ENCODE measurements around the gene SPECC1. TPM values are rescaled to one million over a fixed set of nuclear protein-coding genes. Genes with fewer than 3 reads are reported as not detected.

Gene SPECC1
- total and polyA plus RNA-seq, 2 of the 13 experiments (the other 11 are each of a cell fraction or from before 2014, with no cell fraction given): 2.3 to 6.9 TPM

DNA sequence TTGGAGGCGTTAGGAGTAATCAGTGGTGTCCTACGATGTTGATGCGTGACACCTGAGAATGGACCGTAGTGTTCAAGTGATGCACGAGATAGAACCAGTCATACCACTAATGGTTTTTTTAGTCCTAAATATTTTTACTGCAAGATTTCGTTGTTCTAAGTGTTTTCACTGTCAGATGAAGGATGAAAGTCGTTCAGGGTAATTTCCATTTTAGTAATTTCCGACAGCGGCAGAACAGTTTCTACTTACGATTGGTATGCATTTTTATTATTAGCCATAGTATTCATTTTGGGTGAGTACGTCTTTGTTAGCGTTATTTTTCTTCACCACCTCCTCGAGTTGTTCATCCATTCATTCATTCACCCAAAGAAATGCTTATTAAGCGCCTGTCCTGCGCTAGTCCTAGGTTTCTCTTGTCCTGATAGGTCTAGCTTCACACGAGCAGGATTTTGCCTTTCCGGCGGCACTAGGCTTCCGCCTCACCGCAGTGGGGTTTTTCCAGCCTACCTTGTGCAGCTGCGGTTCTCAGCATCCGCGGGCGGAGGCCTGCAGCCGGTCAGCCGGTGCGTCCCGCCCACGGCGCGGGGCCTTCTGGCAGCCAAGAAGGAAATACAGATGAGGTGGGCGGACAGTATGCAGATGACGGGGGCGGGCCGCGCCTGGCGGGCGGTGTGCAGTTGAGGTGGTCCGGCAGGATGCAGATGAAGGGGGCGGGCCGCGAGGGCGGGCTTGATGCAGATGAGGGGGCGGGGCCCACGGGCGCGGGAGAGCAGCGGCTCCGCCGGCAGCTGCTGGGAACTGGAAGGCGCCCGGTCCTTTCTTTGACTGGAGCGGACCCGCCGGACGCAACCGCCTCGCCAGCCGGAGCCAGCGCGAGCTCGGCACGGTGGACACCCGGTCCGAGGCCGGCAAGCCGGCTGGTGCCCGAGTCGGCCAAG lies 146.4 kb downstream of the SPECC1 start (continued):
- TF ChIP-seq, protein P1, sequence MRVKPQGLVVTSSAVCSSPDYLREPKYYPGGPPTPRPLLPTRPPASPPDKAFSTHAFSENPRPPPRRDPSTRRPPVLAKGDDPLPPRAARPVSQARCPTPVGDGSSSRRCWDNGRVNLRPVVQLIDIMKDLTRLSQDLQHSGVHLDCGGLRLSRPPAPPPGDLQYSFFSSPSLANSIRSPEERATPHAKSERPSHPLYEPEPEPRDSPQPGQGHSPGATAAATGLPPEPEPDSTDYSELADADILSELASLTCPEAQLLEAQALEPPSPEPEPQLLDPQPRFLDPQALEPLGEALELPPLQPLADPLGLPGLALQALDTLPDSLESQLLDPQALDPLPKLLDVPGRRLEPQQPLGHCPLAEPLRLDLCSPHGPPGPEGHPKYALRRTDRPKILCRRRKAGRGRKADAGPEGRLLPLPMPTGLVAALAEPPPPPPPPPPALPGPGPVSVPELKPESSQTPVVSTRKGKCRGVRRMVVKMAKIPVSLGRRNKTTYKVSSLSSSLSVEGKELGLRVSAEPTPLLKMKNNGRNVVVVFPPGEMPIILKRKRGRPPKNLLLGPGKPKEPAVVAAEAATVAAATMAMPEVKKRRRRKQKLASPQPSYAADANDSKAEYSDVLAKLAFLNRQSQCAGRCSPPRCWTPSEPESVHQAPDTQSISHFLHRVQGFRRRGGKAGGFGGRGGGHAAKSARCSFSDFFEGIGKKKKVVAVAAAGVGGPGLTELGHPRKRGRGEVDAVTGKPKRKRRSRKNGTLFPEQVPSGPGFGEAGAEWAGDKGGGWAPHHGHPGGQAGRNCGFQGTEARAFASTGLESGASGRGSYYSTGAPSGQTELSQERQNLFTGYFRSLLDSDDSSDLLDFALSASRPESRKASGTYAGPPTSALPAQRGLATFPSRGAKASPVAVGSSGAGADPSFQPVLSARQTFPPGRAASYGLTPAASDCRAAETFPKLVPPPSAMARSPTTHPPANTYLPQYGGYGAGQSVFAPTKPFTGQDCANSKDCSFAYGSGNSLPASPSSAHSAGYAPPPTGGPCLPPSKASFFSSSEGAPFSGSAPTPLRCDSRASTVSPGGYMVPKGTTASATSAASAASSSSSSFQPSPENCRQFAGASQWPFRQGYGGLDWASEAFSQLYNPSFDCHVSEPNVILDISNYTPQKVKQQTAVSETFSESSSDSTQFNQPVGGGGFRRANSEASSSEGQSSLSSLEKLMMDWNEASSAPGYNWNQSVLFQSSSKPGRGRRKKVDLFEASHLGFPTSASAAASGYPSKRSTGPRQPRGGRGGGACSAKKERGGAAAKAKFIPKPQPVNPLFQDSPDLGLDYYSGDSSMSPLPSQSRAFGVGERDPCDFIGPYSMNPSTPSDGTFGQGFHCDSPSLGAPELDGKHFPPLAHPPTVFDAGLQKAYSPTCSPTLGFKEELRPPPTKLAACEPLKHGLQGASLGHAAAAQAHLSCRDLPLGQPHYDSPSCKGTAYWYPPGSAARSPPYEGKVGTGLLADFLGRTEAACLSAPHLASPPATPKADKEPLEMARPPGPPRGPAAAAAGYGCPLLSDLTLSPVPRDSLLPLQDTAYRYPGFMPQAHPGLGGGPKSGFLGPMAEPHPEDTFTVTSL (CRISPR knock-in tag; IDR thresholded peaks at IDR 0.05; ENCODE audit: borderline replicate concordance): no peak
- TF ChIP-seq, protein P2, sequence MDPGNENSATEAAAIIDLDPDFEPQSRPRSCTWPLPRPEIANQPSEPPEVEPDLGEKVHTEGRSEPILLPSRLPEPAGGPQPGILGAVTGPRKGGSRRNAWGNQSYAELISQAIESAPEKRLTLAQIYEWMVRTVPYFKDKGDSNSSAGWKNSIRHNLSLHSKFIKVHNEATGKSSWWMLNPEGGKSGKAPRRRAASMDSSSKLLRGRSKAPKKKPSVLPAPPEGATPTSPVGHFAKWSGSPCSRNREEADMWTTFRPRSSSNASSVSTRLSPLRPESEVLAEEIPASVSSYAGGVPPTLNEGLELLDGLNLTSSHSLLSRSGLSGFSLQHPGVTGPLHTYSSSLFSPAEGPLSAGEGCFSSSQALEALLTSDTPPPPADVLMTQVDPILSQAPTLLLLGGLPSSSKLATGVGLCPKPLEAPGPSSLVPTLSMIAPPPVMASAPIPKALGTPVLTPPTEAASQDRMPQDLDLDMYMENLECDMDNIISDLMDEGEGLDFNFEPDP (CRISPR knock-in tag; conservative IDR thresholded peaks at IDR 0.05): no peak
- TF ChIP-seq, protein P3, sequence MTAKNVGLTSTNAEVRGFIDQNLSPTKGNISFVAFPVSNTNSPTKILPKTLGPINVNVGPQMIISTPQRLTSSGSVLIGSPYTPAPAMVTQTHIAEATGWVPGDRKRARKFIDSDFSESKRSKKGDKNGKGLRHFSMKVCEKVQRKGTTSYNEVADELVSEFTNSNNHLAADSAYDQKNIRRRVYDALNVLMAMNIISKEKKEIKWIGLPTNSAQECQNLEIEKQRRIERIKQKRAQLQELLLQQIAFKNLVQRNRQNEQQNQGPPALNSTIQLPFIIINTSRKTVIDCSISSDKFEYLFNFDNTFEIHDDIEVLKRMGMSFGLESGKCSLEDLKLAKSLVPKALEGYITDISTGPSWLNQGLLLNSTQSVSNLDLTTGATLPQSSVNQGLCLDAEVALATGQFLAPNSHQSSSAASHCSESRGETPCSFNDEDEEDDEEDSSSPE (CRISPR knock-in tag; IDR thresholded peaks at IDR 0.05): peak; percentile 29; the same call in 1 of the 2 replicates
- TF ChIP-seq ZNF256 (CRISPR knock-in tag; conservative IDR thresholded peaks at IDR 0.05) (no peak), ATF7-NPFF (CRISPR knock-in tag; IDR thresholded peaks at IDR 0.05; ENCODE audit: low read depth) (peak; percentile 14; the same call in 1 of the 2 replicates), ZNF660 (CRISPR knock-in tag; IDR thresholded peaks at IDR 0.05; ENCODE audit: borderline replicate concordance, low read depth) (no peak)
- TF ChIP-seq, protein P4, sequence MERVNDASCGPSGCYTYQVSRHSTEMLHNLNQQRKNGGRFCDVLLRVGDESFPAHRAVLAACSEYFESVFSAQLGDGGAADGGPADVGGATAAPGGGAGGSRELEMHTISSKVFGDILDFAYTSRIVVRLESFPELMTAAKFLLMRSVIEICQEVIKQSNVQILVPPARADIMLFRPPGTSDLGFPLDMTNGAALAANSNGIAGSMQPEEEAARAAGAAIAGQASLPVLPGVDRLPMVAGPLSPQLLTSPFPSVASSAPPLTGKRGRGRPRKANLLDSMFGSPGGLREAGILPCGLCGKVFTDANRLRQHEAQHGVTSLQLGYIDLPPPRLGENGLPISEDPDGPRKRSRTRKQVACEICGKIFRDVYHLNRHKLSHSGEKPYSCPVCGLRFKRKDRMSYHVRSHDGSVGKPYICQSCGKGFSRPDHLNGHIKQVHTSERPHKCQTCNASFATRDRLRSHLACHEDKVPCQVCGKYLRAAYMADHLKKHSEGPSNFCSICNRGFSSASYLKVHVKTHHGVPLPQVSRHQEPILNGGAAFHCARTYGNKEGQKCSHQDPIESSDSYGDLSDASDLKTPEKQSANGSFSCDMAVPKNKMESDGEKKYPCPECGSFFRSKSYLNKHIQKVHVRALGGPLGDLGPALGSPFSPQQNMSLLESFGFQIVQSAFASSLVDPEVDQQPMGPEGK (CRISPR knock-in tag; IDR thresholded peaks at IDR 0.05): 0 out of 2 replicates have a peak, but pooled peaks have one; percentile 24
- TF ChIP-seq, protein P5, sequence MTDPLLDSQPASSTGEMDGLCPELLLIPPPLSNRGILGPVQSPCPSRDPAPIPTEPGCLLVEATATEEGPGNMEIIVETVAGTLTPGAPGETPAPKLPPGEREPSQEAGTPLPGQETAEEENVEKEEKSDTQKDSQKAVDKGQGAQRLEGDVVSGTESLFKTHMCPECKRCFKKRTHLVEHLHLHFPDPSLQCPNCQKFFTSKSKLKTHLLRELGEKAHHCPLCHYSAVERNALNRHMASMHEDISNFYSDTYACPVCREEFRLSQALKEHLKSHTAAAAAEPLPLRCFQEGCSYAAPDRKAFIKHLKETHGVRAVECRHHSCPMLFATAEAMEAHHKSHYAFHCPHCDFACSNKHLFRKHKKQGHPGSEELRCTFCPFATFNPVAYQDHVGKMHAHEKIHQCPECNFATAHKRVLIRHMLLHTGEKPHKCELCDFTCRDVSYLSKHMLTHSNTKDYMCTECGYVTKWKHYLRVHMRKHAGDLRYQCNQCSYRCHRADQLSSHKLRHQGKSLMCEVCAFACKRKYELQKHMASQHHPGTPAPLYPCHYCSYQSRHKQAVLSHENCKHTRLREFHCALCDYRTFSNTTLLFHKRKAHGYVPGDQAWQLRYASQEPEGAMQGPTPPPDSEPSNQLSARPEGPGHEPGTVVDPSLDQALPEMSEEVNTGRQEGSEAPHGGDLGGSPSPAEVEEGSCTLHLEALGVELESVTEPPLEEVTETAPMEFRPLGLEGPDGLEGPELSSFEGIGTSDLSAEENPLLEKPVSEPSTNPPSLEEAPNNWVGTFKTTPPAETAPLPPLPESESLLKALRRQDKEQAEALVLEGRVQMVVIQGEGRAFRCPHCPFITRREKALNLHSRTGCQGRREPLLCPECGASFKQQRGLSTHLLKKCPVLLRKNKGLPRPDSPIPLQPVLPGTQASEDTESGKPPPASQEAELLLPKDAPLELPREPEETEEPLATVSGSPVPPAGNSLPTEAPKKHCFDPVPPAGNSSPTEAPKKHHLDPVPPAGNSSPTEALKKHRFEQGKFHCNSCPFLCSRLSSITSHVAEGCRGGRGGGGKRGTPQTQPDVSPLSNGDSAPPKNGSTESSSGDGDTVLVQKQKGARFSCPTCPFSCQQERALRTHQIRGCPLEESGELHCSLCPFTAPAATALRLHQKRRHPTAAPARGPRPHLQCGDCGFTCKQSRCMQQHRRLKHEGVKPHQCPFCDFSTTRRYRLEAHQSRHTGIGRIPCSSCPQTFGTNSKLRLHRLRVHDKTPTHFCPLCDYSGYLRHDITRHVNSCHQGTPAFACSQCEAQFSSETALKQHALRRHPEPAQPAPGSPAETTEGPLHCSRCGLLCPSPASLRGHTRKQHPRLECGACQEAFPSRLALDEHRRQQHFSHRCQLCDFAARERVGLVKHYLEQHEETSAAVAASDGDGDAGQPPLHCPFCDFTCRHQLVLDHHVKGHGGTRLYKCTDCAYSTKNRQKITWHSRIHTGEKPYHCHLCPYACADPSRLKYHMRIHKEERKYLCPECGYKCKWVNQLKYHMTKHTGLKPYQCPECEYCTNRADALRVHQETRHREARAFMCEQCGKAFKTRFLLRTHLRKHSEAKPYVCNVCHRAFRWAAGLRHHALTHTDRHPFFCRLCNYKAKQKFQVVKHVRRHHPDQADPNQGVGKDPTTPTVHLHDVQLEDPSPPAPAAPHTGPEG (CRISPR knock-in tag; IDR thresholded peaks at IDR 0.05): no peak
